H9 (cell line): ENCODE results near the gene ABCG8. TPM values are rescaled to one million over a fixed set of nuclear protein-coding genes. Genes with fewer than 3 reads are reported as not detected.

Experiments
- DNase-seq: peaks from one replicate; pipeline ENCODE4 v3.0.0-alpha.2; 2017
- H2AFZ ChIP-seq: one replicate; pipeline ENCODE4 v1.6.1; 2013; ENCODE audit warnings: mild to moderate bottlenecking, low read length, control low read depth, moderate library complexity
- H2AK5ac ChIP-seq: 2 replicates; pipeline ENCODE4 v1.6.1; 2013; ENCODE audit warnings: low read length, control low read depth, mixed read lengths; ENCODE audit not compliant: insufficient read length
- H2BK120ac ChIP-seq: one replicate; pipeline ENCODE4 v1.6.1; 2013; ENCODE audit warnings: low read depth, mild to moderate bottlenecking, low read length, control low read depth, inconsistent platforms; ENCODE audit not compliant: poor library complexity, severe bottlenecking
- H2BK12ac ChIP-seq: 2 replicates; pipeline ENCODE4 v1.6.1; 2013; ENCODE audit warnings: low read length, control low read depth, mixed read lengths, low read depth; ENCODE audit not compliant: insufficient read length
- H2BK15ac ChIP-seq: 2 replicates; pipeline ENCODE4 v1.6.1; 2013; ENCODE audit warnings: low read depth, low read length, control low read depth
- H2BK20ac ChIP-seq: one replicate; pipeline ENCODE4 v1.6.1; 2013; ENCODE audit warnings: low read depth, mild to moderate bottlenecking, low read length, control low read depth, inconsistent platforms; ENCODE audit not compliant: poor library complexity, severe bottlenecking
- H2BK5ac ChIP-seq: 2 replicates; pipeline ENCODE4 v1.6.1; 2013; ENCODE audit warnings: low read length, control low read depth, mixed read lengths; ENCODE audit not compliant: insufficient read length
- H3K14ac ChIP-seq: 2 replicates; pipeline ENCODE4 v1.6.1; 2013; ENCODE audit warnings: low read length, control low read depth; ENCODE audit not compliant: insufficient read depth
- H3K18ac ChIP-seq: 2 replicates; pipeline ENCODE4 v1.6.1; 2013; ENCODE audit warnings: low read depth, mild to moderate bottlenecking, mixed read lengths, low read length, control low read depth; ENCODE audit not compliant: insufficient read length
- H3K23ac ChIP-seq: 2 replicates; pipeline ENCODE4 v1.6.1; 2013; ENCODE audit warnings: low read length, control low read depth, mixed read lengths, low read depth; ENCODE audit not compliant: insufficient read length
- H3K23me2 ChIP-seq: 2 replicates; pipeline ENCODE4 v1.6.1; 2013; ENCODE audit warnings: low read depth, mild to moderate bottlenecking, mixed read lengths, low read length, control low read depth; ENCODE audit not compliant: insufficient read length, poor library complexity, severe bottlenecking
- H3K27ac ChIP-seq: 2 replicates; pipeline ENCODE4 v1.5.1; 2013; ENCODE audit warnings: low read length, control low read depth, mixed read lengths, low read depth; ENCODE audit not compliant: insufficient read length
- H3K27me3 ChIP-seq: 2 replicates; pipeline ENCODE4 v1.6.1; 2013; ENCODE audit warnings: low read length, control low read depth, inconsistent platforms; ENCODE audit not compliant: insufficient read depth
- H3K4ac ChIP-seq: 2 replicates; pipeline ENCODE4 v1.6.1; 2013; ENCODE audit warnings: low read depth, mild to moderate bottlenecking, control low read depth, inconsistent platforms, low read length, moderate library complexity
- H3K4me1 ChIP-seq: 2 replicates; pipeline ENCODE4 v1.6.1; 2013; ENCODE audit warnings: low read length, control low read depth, inconsistent platforms; ENCODE audit not compliant: insufficient read depth
- H3K4me2 ChIP-seq: 2 replicates; pipeline ENCODE4 v1.6.1; 2013; ENCODE audit warnings: low read length, control low read depth, mixed read lengths; ENCODE audit not compliant: insufficient read length, insufficient read depth
- H3K56ac ChIP-seq: 2 replicates; pipeline ENCODE4 v1.6.1; 2013; ENCODE audit warnings: low read depth, mild to moderate bottlenecking, mixed read lengths, low read length, control low read depth; ENCODE audit not compliant: insufficient read length
- H3K79me1 ChIP-seq: 2 replicates; pipeline ENCODE4 v1.6.1; 2013; ENCODE audit warnings: low read depth, mild to moderate bottlenecking, moderate library complexity, low read length, control low read depth, inconsistent platforms; ENCODE audit not compliant: insufficient read depth, poor library complexity, severe bottlenecking
- H3K79me2 ChIP-seq: 2 replicates; pipeline ENCODE4 v1.6.1; 2013; ENCODE audit warnings: low read length, control low read depth, inconsistent platforms; ENCODE audit not compliant: insufficient read depth
- H3K9ac ChIP-seq: 2 replicates; pipeline ENCODE4 v1.6.1; 2013; ENCODE audit warnings: low read length, control low read depth, mixed read lengths; ENCODE audit not compliant: insufficient read length; ENCODE audit errors: extremely low read depth
- H3K9me3 ChIP-seq: one replicate; pipeline ENCODE4 v1.6.1; 2013; ENCODE audit warnings: low read depth, low read length, inconsistent platforms; ENCODE audit not compliant: control insufficient read depth
- H3T11ph ChIP-seq: one replicate; pipeline ENCODE4 v1.6.1; 2013; ENCODE audit warnings: mild to moderate bottlenecking, low read length, control low read depth, inconsistent platforms
- H4K20me1 ChIP-seq: one replicate; pipeline ENCODE4 v1.6.1; 2013; ENCODE audit not compliant: control insufficient read depth, insufficient read length, insufficient read depth
- H4K5ac ChIP-seq: 2 replicates; pipeline ENCODE4 v1.6.1; 2013; ENCODE audit warnings: low read depth, mild to moderate bottlenecking, mixed read lengths, low read length, control low read depth; ENCODE audit not compliant: insufficient read length
- H4K8ac ChIP-seq: replicated peaks from 2 replicates; pipeline ENCODE4 v1.6.1; 2013; ENCODE audit warnings: low read length, control low read depth, mixed read lengths, low read depth; ENCODE audit not compliant: insufficient read length
- H4K91ac ChIP-seq: 2 replicates; pipeline ENCODE4 v1.6.1; 2013; ENCODE audit warnings: low read depth, mild to moderate bottlenecking, moderate library complexity, mixed read lengths, low read length, control low read depth; ENCODE audit not compliant: insufficient read length
- H3K27ac Mint-ChIP-seq, 3 experiments: 2 replicates in 2 of 3; 3 replicates in 1 of 3; pipeline ENCODE4 v1.8.0; 2020 to 2021; ENCODE audit warnings: mixed read lengths in 3 of 3, mild to moderate bottlenecking in 1 of 3, moderate library complexity in 1 of 3
- H3K27me3 Mint-ChIP-seq: 2 replicates; pipeline ENCODE4 v1.8.0; 2021; ENCODE audit warnings: low read depth, mild to moderate bottlenecking, moderate library complexity, mixed read lengths
- H3K36me3 Mint-ChIP-seq, 3 experiments: 2 replicates in 2 of 3; 3 replicates in 1 of 3; pipeline ENCODE4 v1.8.0; 2020 to 2021; ENCODE audit warnings: low read depth in 3 of 3, mixed read lengths in 3 of 3; ENCODE audit not compliant: insufficient read depth in 1 of 3
- H3K4me1 Mint-ChIP-seq, 2 experiments: 2 replicates each; pipeline ENCODE4 v1.8.0; 2020; ENCODE audit warnings: mixed read lengths in 2 of 2
- H3K4me3 Mint-ChIP-seq, 2 experiments: 2 replicates in 1 of 2; 3 replicates in 1 of 2; pipeline ENCODE4 v1.8.0; 2020 to 2021; ENCODE audit warnings: mild to moderate bottlenecking in 2 of 2, mixed read lengths in 2 of 2, moderate library complexity in 1 of 2
- H3K9me3 Mint-ChIP-seq, 2 experiments: 2 replicates in 1 of 2; 3 replicates in 1 of 2; pipeline ENCODE4 v1.8.0; 2020; ENCODE audit warnings: mild to moderate bottlenecking in 2 of 2, mixed read lengths in 2 of 2, moderate library complexity in 1 of 2
- WGBS: extraction: QIAGEN DNeasy Blood & Tissue Kit; methylation state at CpG from one replicate; pipeline ENCODE4 v1.1.7; 2013; ENCODE audit warnings: missing lambda C conversion rate, low lambda C conversion rate, mixed read lengths; ENCODE audit not compliant: insufficient read length; ENCODE audit errors: extremely low coverage; 5-methylcytosine and 5-hydroxymethylcytosine counted together
- total RNA-seq: library from RNA; stranded (reverse); gene quantifications from 2 replicates; pipeline ENCODE4 v1.2.1, GENCODE V29; 2021
- TF ChIP-seq, protein P1 (sequence below): fragments of 200-600 bp; sonication (generic); conservative IDR thresholded peaks from 3 replicates; pipeline ENCODE4 v1.8.0; 2021; ENCODE audit warnings: antibody characterized with exemption, mild to moderate bottlenecking

The ABCG8 gene
- total RNA-seq, 1 experiment from 2014 or later, result not detected

DNA sequence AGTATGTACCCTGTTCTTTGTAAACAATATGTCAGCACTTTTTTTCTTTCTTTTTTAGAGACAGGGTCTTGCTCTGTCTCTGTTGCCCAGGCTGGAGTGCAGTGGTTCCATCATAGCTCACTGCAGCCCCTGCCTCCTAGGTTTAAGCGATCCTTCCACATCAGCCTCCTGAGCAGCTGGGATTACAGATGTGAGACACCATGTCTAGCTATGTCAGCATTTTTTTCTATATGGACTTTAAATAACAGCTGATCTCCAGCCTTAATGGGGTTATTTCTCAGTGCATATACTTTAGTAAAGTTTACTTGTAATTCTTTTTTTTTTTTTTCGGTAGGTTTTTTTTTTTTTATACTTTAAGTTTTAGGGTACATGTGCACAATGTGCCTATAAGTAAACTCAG, 26.8 kb upstream of the ABCG8 start:
- no peak overlapping the region for H2AK5ac ChIP-seq
- no peak overlapping the region for H3K9ac ChIP-seq
- Mint-ChIP-seq H3K27ac (no peak overlapping the region), H3K4me1 (0 out of 4 replicates have a peak, but pooled peaks cover 0 to 2% of the 10 kb centered on the region in 2 experiments), H3K27me3 (no peaks in the 10 kb centered on the region), H3K36me3 (no peaks in the 10 kb centered on the region; a peak in 1 of 7 replicates), H3K4me3 (no peak overlapping the region), H3K9me3 (no peaks in the 10 kb centered on the region)
- H3K23ac ChIP-seq, result no peak overlapping the region
- H4K8ac ChIP-seq, result no peak overlapping the region
- no peak overlapping the region for H3K18ac ChIP-seq
- no peaks in the 10 kb centered on the region for H3K27me3 ChIP-seq
- no peak overlapping the region for H3T11ph ChIP-seq
- H4K20me1 ChIP-seq, result no peaks in the 10 kb centered on the region
- H2BK15ac ChIP-seq, result no peak overlapping the region
- H2BK120ac ChIP-seq, result no peak overlapping the region
- no peaks in the 10 kb centered on the region for H3K4me1 ChIP-seq
- H3K4ac ChIP-seq, result no peak overlapping the region
- DNase-seq, result no peak
- no peaks in the 10 kb centered on the region for H3K79me1 ChIP-seq
- H2AFZ ChIP-seq, result no peak overlapping the region
- no peak overlapping the region for H2BK20ac ChIP-seq
- WGBS, result no CpG with 5 or more reads among the region's 2 CpGs
- no peaks in the 10 kb centered on the region for H3K23me2 ChIP-seq
- no peaks in the 10 kb centered on the region for H3K79me2 ChIP-seq
- H3K14ac ChIP-seq, result no peak overlapping the region
- no peak overlapping the region for H3K27ac ChIP-seq
- no peaks in the 10 kb centered on the region for H3K9me3 ChIP-seq
- no peak overlapping the region for H4K91ac ChIP-seq
- TF ChIP-seq, protein P1, sequence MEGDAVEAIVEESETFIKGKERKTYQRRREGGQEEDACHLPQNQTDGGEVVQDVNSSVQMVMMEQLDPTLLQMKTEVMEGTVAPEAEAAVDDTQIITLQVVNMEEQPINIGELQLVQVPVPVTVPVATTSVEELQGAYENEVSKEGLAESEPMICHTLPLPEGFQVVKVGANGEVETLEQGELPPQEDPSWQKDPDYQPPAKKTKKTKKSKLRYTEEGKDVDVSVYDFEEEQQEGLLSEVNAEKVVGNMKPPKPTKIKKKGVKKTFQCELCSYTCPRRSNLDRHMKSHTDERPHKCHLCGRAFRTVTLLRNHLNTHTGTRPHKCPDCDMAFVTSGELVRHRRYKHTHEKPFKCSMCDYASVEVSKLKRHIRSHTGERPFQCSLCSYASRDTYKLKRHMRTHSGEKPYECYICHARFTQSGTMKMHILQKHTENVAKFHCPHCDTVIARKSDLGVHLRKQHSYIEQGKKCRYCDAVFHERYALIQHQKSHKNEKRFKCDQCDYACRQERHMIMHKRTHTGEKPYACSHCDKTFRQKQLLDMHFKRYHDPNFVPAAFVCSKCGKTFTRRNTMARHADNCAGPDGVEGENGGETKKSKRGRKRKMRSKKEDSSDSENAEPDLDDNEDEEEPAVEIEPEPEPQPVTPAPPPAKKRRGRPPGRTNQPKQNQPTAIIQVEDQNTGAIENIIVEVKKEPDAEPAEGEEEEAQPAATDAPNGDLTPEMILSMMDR, result no peak
- no peak overlapping the region for H2BK5ac ChIP-seq
- no peak overlapping the region for H3K4me2 ChIP-seq
- H2BK12ac ChIP-seq, result no peak overlapping the region
- no peak overlapping the region for H4K5ac ChIP-seq
- no peak overlapping the region for H3K56ac ChIP-seq
